ENCODE data around the gene CACNA1G.

CACNA1G gene

GRCh38 chr17:50676065-50676975 is 115.8 kb downstream of the CACNA1G start:
- DNase-seq: no peak

Data from fibroblast of skin of abdomen (primary cell).